GM19043 (cell line): ENCODE results near the gene IDH2.

Source experiments
- ATAC-seq: cut with Tn5 transposase; IDR thresholded peaks from one replicate; pipeline ENCODE4 v1.9.1; 2021; ENCODE audit warnings: low read depth; ENCODE audit not compliant: unreplicated experiment

The IDH2 gene

DNA sequence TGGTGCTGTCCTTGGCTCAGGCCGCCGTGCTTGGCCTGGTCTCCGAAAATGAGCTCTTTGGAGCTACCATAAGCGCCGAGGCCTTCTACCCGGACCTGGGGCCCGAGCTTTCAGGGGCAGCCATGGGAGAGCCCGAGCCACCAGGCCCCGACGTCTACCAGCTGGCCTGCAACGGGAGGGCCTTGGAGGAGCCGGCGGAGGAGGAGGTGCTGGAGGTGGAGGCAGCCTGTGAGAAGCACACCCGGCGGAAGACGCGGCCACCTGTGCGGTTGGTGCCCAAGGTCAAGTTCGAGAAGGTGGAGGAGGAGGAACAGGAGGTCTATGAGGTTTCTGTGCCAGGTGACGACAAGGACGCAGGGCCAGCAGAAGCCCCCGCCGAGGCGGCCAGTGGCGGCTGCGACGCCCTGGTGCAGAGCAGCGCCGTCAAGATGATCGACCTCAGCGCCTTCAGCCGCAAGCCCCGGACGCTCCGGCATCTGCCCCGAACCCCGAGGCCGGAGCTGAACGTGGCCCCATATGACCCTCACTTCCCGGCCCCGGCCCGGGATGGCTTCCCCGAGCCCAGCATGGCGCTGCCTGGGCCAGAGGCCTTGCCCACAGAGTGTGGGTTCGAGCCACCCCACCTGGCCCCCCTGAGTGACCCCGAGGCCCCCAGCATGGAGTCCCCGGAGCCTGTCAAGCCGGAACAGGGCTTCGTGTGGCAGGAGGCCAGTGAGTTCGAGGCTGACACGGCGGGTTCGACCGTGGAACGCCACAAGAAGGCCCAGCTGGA is 34.9 kb downstream of the IDH2 start:
- ATAC-seq, result no peak

DNA sequence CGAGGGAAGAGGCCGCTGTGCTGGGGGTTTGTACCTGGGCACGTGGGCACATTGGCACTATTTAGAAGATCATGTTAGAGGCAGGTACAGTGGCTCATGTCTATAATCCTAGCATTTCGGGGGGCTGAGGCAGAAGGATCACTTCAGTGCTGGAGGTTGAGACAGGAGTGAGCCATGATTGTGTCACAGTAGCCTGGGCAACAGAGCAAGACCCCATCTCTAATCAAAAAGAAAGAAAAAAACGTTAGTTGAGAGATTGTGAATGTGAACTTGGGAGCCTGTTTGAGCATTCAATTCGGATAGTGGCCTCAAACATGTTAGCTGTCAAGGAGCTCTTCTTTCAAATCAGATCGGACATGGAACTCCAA is 36.6 kb downstream of the IDH2 start:
- no peak for ATAC-seq

DNA sequence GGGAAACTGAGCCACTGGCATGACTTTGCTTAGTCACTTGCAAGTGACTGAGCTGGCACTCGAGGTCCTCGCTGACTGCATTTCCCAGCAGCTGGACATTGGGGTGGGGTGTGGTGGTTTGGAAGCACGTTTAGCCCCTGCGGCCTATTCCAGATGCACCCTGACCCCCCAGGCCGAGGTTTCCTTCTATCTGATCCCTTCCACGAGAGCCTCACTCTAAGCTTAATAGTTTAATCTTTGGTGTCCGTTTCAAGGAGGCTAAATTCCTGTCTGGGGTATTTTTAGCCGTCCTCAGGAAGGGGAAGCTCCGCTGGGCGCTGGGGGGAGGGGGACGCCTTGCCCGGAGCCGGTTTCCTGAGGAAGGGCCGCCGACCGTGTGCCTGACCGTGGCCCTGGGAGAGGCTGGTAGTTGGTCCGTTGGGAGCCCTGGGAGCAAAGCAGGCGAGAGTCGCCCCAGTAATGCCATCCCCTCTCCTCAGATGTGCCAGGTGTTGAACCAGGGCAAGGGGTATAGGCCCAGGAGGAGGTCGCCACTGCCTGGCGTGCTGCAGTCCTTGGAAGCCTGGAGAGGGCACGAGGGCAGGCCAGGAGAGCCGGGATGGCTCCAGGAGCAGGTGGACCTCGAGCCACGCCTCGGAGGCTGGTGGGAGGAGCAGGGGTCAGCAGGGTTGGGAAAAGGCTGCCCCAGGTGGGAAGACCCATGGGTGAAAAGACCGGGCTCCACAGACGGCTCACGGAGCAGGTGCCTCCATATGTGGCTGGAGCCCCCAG is 37.2 kb downstream of the IDH2 start:
- no peak for ATAC-seq

DNA sequence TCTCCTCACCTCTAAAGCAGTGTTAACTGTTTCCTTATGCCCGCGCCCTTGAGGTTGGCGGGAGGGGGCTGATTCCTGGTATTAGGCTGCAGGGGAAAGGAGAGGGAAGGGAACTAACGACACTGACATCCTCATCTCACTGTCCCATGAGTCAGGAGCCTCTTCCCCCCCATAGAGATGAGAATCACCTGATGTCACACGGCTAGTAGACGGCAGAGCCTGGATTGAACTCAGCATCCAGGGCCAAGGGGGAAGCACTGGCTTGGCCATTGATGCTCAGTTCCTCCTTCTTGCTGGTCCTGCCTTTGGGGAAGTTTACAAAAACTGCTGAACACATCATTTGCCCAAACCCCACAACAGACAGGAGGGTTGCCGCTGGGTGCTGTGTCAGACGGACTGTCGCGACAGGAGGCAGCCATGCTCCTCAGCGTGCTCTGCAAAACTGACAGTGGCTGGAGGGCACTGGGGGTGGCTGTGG is 38.5 kb downstream of the IDH2 start:
- no peak for ATAC-seq

DNA sequence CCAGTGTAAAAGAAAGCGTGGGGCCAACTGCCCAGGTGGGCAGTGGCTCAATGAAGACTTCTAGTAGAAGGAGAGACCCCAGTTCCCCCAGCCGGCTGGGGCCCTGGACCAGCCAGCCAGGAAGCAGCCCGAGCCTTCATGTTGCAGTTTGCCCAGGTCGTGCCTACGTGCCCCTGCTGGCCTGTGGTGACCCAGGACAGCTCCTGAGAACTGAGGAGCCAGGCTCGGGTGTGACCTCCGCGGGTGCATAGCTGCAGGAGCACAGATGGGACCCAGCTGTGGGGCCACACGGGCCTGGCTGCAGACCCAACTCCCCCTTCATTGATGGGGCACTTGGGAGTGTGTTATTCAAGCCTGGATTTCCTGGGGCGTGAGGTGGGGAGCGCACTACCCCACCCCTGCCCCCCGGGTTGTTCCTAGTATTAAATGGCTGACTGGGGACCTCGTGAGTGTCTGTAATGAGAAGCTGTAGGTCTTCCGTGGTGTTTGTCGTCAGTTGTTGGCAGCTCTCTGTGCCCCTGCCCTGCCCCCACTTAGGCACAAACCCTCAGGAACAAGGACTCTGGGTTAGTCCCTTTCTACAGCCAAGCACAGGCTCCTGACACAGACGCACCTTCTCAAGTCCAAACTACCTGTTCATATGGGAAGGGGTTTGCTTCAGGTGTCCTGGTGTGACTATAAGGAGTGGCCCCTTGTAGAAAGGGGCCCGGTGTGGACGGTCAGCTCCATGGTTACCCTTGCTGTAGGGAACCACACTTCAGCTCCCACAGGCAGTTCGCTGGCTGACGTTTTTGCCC is 39.1 kb downstream of the IDH2 start:
- ATAC-seq, result no peak

DNA sequence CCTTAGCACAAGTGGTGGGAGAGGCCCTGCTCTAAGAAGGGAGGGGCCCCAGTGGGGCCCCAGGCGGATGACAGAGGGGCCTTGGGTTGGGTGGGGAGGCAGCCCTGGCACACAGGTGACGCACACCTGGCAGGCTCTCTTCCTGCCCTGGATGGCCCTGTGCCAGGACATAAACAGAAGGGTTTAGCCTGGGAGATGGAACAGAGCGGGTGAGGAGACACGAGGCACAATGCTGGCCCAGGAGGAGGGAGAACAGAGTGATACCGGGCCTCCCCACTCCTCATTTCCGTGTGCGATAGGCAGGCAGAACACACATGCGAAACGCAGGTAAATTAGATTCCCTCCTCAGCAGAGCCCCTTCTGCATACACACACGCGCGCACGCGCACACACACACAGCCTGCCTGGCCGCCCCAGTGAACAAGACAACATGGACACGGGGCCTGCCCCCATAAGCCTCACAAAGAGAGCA is 39.8 kb downstream of the IDH2 start:
- no peak for ATAC-seq

DNA sequence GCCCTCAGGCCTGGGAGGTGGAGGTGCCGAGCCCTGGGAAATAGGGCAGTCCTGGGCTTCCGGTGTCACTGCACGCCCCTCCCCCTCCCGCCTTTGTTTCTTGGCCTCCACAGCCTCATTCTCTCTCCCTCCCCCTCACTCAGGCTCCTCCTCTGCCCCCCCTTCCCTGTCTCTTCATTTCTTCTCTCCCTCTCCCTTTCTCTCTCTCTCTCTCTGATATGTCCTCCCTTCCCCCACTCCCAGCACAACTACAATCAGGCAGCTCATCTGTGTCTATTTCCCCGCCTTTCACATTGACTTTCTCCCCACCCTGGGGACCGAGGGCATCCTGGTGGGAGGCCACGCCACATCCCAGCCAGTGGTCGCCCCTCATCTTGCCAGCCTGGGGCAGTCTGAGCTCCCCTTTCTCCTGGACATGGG is 40.2 kb downstream of the IDH2 start:
- no peak for ATAC-seq

DNA sequence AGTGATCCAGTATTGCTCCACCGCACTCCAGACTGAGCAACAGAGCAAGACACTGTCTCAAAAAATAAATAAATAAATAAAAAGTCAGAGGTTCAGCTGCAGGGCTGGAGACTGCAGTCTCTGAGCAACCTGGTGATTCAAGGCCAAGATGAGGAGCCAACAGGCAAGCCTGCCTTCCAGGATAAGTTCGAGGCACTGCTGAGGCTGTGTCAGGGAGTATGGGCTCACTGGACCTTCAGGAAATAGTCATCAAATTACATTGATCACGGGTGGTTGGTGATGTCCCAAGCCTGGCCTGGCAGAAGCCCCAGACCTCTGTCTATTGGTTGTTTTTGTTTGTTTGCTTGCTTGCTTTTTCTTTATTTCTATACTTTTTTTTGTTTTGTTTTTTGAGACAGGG is 41.5 kb downstream of the IDH2 start:
- no peak for ATAC-seq

DNA sequence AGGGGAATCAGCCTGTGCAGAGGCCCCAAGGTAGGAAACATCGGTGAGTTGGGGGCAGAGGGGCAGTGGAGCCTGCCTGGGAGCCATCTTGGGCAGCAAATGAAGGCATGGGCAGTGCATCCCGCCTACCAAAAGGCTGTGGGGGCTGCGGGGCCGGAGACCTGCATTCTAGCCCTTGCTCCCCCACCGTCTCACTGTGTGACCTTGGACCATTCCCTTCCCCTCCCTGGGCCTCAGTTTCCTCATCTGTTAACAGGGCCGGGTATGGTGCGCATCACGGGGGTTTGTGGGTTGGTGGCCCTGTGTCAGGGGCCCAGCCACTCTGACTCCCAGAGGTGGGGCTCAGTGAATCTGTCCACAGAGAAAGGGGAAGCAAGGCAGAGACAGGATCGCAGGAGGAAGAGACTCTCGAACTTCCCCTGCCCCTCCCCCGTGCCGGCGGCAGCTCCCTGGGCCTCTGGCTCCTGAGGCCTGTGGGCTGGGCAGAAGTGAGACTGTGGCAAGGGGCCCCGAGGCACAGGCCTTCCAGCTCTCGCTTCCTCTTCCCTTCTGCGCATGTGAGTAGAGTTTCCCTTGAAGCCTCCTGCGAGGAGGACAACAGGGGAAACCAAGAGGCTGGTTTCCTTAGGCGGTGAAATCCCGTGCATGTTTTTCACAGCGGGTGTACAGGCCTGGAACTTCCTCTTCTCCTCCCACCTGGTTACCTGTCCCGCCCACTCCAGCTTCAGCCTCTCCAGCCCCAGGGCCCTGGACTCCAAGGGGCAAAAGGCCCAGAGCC is 42.9 kb downstream of the IDH2 start:
- ATAC-seq, result peak; percentile 88

DNA sequence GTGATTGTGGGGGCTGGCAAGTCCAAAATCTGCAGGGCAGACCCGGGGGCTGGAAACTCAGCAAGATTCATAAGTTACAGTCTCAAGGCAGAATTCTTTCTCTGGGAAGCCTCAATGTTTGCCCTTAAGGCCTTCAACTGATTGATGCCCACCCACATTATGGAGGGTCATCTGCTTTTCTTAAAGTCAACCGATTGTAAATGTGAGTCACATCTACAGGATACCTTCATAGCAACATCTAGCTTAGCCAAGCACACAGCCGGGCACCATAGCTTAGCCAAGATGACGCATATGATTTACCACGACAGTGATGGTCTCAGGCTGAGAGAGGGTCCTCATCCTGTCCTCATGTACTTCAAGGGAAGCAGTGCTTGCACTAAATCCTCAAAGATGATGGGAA is 43.5 kb downstream of the IDH2 start:
- ATAC-seq, result no peak

DNA sequence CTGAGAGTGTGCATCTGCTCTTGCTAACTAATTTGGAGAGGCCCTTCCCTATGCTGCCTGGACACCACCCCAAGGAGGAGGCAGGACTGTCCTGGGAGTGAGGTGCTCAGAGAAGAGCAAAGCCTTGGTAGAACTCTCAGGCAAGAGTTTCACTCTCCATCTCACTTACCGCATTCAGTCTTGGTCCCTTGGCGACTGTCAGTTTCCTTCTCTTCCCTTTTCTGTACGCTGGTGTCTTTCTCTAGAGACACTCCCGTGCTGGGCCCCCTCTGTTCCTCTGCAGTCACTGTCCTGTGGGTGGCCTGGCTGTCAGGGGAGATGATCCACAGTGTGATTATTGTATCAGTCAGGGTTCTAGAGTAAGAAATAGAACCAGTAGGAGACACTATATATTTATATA is 44.0 kb downstream of the IDH2 start:
- no peak for ATAC-seq

DNA sequence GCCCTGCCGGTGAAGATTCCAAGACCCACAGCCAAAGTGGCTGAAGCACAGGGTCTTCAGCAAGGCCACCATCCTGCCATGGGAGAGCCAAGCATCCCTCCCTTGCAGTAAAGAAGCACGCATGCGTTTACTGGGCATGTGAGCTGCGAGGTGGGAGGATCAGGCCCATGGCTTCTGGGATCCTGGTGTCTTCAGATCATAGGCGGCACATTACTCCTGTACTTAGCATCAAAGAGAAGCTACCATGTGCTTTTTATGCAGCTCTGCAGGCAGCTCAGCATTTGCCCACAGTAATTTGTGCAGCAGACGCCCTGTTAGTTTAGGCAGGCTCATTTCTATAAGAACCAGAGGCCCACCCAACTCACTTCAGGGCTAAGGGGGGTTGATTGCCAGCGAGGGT is 45.7 kb downstream of the IDH2 start:
- no peak for ATAC-seq

DNA sequence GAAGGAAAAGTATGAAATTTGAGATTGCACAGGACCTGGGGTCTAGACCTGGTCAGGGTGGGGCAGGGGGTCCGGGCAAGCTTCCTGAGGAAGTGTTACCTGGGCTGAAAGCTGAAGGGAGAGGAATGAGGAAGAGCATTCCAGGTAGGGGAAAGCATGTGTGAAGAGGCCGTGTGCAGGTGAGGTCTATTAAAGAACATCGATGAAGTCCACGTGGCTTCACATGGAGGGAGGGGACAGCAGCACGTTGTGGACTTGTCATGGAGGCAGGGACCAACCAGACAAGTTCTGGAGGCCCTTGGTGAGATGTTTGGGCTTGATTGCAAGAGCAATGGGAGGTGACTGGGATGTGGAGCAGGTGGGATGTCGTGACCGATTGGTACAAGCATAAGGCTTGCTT is 47.1 kb downstream of the IDH2 start:
- no peak for ATAC-seq

DNA sequence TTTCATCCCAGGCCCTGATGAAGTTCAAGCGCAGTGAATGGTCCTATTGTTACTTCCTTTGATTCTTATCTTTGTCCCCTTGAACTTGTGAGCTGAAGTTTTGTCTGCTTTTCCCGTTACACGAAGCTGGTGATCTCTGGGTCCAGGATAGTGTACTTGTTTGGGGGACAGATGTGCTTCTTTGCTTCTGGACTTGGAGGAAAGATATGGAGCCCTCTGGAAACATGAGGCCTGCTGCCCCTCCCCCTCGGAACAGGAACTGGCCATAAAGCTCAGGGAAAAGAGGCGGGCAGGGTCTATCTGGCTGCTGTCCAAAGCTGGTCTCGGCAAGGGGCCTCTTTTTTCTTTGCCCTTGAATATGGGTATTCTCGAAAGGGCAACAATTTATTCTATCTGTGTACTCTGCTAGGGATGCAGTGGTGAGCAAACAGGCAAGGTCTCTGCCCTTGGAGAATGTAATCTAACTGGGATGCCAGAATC is 47.6 kb downstream of the IDH2 start:
- ATAC-seq, result no peak

DNA sequence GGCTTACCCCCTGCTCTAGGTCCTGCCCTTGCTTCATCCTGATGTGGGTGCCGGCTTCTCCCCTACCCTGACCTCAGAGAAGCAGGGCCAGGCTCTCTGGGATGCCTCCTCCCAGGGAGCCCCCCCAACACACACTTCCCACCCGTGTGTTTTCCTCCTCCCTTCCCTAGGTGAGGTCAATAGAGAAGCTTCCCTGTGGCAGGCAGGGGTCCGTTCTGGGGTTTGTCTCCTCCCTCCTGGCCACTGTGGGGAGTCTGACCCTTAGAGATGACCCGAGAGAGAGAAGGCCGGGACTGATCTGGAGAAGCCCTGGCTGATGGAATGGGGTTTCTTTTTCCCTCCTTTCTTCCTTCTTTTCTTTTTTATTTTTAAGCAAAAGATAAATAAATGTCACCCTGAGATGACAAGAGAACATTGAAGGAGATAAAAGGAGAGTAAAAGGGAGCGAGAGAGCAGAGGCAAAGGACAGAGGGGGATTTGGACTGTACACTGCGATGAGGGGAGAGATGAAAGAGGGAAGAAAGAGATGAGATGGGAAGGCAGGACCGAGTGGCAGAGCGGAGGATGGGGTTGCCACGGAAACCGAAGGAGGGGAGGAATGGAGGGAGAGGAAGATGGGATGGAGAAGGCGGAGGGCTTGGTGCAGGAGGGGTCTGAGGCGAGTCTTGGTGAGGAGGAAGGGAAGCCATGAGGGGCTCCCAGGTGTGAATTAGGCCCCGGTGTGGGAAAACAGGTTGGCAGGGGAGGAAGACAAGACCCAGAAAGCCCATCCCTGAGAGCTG is 48.4 kb downstream of the IDH2 start:
- ATAC-seq, result no peak

DNA sequence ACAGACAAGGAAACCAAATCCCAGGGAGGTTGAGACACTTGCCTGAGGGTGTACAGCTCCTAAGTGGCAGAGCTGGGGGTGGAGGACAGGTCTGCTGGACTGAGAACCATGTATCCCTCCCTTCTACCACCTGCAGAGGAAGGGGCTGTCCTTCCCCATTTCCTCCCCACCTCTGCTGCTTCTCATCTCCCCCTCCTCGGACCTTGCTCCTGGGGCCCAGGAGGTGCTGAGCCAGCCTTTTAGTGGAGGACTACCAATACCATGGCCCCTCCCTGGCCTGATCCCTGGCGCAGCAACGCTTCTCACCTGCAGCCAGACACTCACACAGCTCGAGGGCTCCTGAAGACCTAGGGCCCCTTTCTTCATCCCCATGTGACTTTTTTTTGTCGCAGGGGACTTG is 50.4 kb downstream of the IDH2 start:
- no peak for ATAC-seq

DNA sequence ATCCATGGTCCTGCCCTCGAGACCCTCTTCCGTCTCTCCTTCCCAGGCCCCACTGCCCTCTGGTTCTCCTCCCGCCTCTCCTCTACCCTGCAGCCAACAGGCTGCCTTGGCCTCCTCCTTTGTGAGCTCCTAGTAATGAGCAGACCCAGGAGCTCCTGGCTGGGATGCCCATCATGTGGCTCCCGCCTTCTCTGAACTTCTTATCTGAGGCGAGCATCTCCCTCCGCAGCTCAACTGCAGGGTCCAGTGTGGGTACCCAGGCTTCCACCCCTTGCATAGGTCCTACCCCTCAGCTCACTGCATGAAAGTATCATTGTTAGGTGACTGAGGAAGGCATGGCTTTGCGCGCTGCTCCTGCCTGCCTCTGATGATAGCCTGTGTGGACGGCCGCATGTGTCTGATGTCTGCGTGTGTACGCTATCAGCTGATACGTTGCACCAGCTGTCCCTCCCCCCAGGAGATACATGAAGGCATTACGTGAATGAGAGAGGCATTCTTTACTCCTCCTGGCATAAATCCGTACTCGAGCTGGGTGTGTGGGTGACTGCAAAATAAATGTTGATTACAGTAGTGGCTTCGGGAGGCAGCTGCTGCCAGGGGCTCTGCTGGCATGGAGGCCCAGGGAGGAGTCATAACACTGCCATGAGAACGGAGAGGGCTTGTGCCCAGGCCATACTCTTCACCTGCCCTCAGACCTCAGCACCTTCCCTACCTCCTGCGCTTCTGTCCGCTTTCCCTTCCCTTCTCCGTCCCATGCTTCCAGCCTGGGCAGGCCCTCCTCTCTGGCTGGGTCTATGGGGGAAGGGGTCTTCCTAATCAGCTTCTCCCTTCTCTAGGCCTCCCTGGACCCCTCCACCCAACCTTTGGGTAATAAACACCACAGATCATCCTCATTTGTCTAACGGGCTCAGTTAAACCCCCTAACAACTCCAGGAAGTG is 52.3 kb downstream of the IDH2 start:
- ATAC-seq, result no peak

DNA sequence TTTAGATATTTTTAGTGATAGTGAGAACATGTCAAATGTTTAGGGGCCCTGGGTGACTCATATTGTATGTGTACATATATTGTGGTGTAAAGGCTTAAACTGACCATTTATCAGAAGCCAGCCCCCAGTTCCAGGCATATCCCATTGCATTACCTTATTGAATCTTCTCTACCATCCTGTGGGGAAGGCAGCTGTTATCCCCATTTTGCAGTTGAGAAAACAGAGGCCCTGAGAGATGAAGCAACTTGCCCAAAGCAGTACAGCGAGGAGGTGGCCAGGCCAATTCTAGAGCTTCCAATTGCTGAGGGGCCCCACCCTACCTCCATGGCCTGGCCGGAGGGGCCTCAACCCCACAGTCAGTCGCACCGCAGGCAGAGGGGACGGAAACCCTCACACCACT is 53.2 kb downstream of the IDH2 start:
- ATAC-seq, result no peak
